ENCODE measurements around the gene CHST2. TPM values are rescaled to one million over a fixed set of nuclear protein-coding genes. Genes with fewer than 3 reads are reported as not detected.
A peak's percentile ranks its signal among the peaks of the same experiment; 100 is the strongest.

CHST2 gene
- total RNA-seq, 2 donors from 2014 or later, result 16.3 to 26.9 TPM

DNA sequence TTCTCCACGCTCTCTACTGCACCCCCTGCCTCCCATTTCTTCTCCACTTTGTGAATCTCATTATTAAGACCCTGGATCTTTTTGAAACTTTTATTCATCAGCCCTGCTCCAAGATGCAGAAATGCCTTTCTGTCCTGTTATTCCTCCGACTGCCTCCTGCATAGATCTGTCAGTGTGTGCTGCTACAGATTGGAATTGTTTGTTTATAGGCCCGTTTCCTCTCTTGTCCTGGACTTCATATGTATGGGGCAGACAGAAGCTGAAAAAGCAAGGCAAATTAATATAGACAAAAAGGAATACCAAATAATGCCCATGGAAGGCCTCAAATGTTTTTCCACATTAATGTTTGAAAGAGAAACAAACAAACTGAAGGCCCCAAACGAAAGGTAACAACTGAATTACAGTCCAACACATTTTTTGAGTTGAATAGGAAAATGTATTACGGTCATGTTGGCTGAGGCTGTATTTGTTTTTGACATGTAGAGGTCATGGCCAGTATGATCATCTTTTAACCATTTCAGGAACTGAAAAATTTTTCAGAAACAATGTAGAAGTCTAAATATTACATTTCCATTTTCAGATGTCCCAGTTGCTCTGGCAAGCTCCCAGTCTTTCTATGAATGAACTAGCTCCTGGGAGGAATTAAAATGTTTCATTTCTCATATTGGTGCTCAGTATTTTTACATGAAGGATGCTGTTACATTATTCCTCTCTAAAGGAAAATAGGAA is 8.8 kb downstream of the CHST2 start:
- peaks cover 52 to 56% of the 10 kb centered on the region in 2 donors for H3K4me1 Mint-ChIP-seq (ENCODE audit: low read depth in 2 of 2)

DNA sequence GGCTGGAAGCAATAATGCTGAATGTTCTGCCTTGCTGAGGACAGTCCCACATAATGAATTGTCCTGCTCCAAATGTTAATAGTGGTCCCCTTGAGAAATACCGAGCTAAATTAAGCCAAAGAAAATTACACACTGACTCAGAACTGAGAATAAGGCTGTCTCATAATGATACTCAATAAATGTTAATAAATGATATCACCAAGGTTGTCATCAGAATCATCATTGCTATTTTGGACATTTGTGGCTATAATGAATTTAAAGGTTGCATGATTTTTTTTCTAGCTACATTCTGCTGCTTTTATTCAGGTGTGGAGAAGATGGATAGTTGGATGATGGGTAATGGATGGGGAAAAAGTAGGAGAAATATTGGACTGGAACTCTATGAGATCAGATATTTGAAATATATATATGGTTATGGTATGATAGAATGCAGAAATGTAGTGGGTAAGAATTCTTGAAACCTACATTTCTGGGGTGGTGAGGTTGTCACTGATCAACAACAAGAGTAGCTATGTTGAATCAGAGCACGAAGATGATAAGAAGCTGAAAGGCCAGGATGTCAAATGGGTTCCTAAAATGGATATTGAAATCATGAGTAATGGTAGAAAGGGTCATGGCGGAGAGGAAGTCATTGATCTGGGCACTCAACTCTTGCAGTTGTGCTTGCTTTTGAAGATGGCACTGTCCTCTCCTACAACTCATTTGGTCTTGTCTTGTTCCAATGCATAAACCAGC is 12.8 kb downstream of the CHST2 start:
- peaks cover 9% of the 10 kb centered on the region for H3K36me3 Mint-ChIP-seq

More for the DNA sequence above, 8.8 kb downstream of the CHST2 start:
- Mint-ChIP-seq H3K9me3 (peaks cover under 1% of the 10 kb centered on the region), H3K36me3 (peaks cover 17% of the 10 kb centered on the region), H3K27me3 (no peaks in the 10 kb centered on the region), H3K27ac (peak overlapping the region in 1 of 2 donors; percentile 86), H3K4me3 (no peak overlapping the region)
- no peak for DNase-seq (ENCODE audit: low spot score)
- no peak for ATAC-seq

GRCh38 chr3:143134471-143134870 is 14.9 kb downstream of the CHST2 start:
- peaks cover 16 to 23% of the 10 kb centered on the region in 2 donors for H3K4me1 Mint-ChIP-seq (ENCODE audit: low read depth in 2 of 2)
- H3K4me3 Mint-ChIP-seq, result no peak overlapping the region
- ATAC-seq (no peak), DNase-seq (ENCODE audit: low spot score) (no peak)
- H3K27ac Mint-ChIP-seq, result no peak overlapping the region
- H3K27me3 Mint-ChIP-seq, result no peaks in the 10 kb centered on the region
- peaks cover 4% of the 10 kb centered on the region for H3K36me3 Mint-ChIP-seq
- H3K9me3 Mint-ChIP-seq, result peaks cover 3% of the 10 kb centered on the region

More for the DNA sequence above, 12.8 kb downstream of the CHST2 start:
- no peak overlapping the region for H3K4me3 Mint-ChIP-seq
- peaks cover 3% of the 10 kb centered on the region for H3K9me3 Mint-ChIP-seq
- no peak for DNase-seq (ENCODE audit: low spot score)
- no peak for ATAC-seq
- H3K27me3 Mint-ChIP-seq, result no peaks in the 10 kb centered on the region
- H3K27ac Mint-ChIP-seq, result no peak overlapping the region
- peaks cover 29 to 34% of the 10 kb centered on the region in 2 donors for H3K4me1 Mint-ChIP-seq (ENCODE audit: low read depth in 2 of 2)

GRCh38 chr3:143135150-143135549 is 15.6 kb downstream of the CHST2 start:
- Mint-ChIP-seq H3K4me1 (ENCODE audit: low read depth in 2 of 2) (peaks cover 18 to 23% of the 10 kb centered on the region in 2 donors), H3K4me3 (no peak overlapping the region), H3K27ac (no peak overlapping the region), H3K27me3 (no peaks in the 10 kb centered on the region), H3K9me3 (peaks cover 3% of the 10 kb centered on the region), H3K36me3 (peaks cover 4% of the 10 kb centered on the region)
- DNase-seq (ENCODE audit: low spot score), result no peak
- no peak for ATAC-seq

GRCh38 chr3:143137435-143138036 is 18.0 kb downstream of the CHST2 start:
- peaks cover 3% of the 10 kb centered on the region for H3K9me3 Mint-ChIP-seq
- H3K4me1 Mint-ChIP-seq (ENCODE audit: low read depth in 2 of 2), result peaks cover 15 to 16% of the 10 kb centered on the region in 2 donors
- ATAC-seq (peak; percentile 49 to 61), DNase-seq (ENCODE audit: low spot score) (no peak)
- no peaks in the 10 kb centered on the region for H3K27me3 Mint-ChIP-seq
- H3K36me3 Mint-ChIP-seq, result no peaks in the 10 kb centered on the region
- no peak overlapping the region for H3K4me3 Mint-ChIP-seq
- H3K27ac Mint-ChIP-seq, result no peak overlapping the region

DNA sequence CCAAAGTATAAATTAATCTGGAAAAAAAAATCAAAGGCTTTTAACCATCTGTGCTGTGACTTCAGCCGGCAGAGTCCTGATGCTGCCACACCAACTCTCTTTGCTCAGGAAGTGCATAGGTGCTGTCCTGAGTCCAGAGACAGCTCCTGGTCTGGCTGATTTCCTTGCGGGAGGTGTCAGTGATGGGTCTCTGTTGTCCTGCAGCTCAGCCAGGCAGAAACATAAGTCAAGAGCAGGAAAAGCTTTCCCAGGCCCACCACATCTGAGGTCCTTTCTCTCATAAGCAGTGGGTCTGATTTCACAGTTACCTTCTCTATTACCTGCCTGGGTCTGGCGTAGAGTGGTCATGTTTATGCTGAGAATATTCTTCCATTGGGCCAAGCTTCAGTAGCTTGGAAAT is 19.4 kb downstream of the CHST2 start:
- no peaks in the 10 kb centered on the region for H3K36me3 Mint-ChIP-seq
- peaks cover 7 to 10% of the 10 kb centered on the region in 2 donors for H3K4me1 Mint-ChIP-seq (ENCODE audit: low read depth in 2 of 2)
- DNase-seq (ENCODE audit: low spot score), result no peak
- H3K27me3 Mint-ChIP-seq, result no peaks in the 10 kb centered on the region
- no peak for ATAC-seq
- H3K27ac Mint-ChIP-seq, result peak overlapping the region in 1 of 2 donors; percentile 3
- no peak overlapping the region for H3K4me3 Mint-ChIP-seq
- no peaks in the 10 kb centered on the region for H3K9me3 Mint-ChIP-seq

DNA sequence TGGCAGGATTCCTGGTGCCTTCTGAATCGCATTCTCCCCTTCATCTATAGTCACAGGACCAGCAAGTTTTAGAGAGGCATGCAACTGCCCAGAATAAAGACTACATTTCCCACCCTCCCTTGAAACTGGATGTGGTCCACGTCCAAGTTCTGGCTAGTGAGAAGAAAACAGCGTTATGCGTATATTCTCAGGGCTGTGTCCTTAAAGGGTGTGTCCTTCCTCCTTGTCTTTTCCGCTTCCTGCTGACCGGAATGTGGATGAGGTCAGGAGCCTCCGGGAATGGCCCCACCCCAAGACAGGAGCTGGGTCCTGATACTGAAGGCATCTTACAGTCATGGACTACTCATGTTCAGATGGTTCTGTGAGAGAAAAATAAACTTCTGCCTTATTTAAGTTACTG is 20.2 kb downstream of the CHST2 start:
- H3K27ac Mint-ChIP-seq, result peak overlapping the region in 1 of 2 donors; percentile 3

DNA sequence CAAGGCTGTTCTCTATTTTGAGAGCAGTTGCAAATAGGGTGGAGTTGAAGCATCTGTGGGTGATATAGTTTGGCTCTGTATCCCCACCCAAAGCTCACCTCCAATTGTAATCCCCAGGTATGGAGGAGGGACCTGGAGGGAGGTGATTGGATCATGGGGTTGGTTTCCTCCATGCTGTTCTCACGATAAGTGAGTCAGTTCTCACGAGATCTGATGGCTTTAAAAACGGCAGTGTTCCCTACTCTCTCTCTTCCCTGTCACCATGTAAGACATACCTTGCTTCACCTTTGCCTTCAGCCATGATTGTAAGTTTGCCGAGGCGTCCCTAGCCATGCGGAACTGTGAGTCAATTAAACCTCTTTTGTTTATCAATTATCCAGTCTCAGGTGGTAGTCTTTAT is 21.0 kb downstream of the CHST2 start:
- Mint-ChIP-seq H3K27ac (no peak overlapping the region), H3K36me3 (no peaks in the 10 kb centered on the region), H3K27me3 (no peaks in the 10 kb centered on the region), H3K9me3 (no peaks in the 10 kb centered on the region), H3K4me1 (ENCODE audit: low read depth in 2 of 2) (peaks cover 2 to 4% of the 10 kb centered on the region in 2 donors), H3K4me3 (no peak overlapping the region)
- no peak for ATAC-seq
- DNase-seq (ENCODE audit: low spot score), result no peak

More for the DNA sequence above, 20.2 kb downstream of the CHST2 start:
- Mint-ChIP-seq H3K9me3 (no peaks in the 10 kb centered on the region), H3K27me3 (no peaks in the 10 kb centered on the region), H3K4me1 (ENCODE audit: low read depth in 2 of 2) (peaks cover 7 to 10% of the 10 kb centered on the region in 2 donors), H3K4me3 (no peak overlapping the region), H3K36me3 (no peaks in the 10 kb centered on the region)
- DNase-seq (ENCODE audit: low spot score), result no peak
- no peak for ATAC-seq

- Mint-ChIP-seq H3K36me3 (no peaks in the 10 kb centered on the region), H3K27ac (no peak overlapping the region), H3K27me3 (no peaks in the 10 kb centered on the region), H3K4me1 (ENCODE audit: low read depth in 2 of 2) (peaks cover 0 to 2% of the 10 kb centered on the region in 2 donors), H3K4me3 (no peak overlapping the region), H3K9me3 (no peaks in the 10 kb centered on the region)
- no peak for ATAC-seq
- DNase-seq (ENCODE audit: low spot score), result no peak
These were observed 22.8 kb downstream of the CHST2 start for GRCh38 chr3:143142354-143142753.

- H3K27ac Mint-ChIP-seq, result no peak overlapping the region
- no peaks in the 10 kb centered on the region for H3K9me3 Mint-ChIP-seq
- H3K4me3 Mint-ChIP-seq, result no peak overlapping the region
- ATAC-seq (no peak), DNase-seq (ENCODE audit: low spot score) (no peak)
- no peaks in the 10 kb centered on the region for H3K36me3 Mint-ChIP-seq
- H3K4me1 Mint-ChIP-seq (ENCODE audit: low read depth in 2 of 2), result peaks cover 5 to 7% of the 10 kb centered on the region in 2 donors
- H3K27me3 Mint-ChIP-seq, result no peaks in the 10 kb centered on the region
These were observed 26.3 kb downstream of the CHST2 start for GRCh38 chr3:143145906-143146305.

DNA sequence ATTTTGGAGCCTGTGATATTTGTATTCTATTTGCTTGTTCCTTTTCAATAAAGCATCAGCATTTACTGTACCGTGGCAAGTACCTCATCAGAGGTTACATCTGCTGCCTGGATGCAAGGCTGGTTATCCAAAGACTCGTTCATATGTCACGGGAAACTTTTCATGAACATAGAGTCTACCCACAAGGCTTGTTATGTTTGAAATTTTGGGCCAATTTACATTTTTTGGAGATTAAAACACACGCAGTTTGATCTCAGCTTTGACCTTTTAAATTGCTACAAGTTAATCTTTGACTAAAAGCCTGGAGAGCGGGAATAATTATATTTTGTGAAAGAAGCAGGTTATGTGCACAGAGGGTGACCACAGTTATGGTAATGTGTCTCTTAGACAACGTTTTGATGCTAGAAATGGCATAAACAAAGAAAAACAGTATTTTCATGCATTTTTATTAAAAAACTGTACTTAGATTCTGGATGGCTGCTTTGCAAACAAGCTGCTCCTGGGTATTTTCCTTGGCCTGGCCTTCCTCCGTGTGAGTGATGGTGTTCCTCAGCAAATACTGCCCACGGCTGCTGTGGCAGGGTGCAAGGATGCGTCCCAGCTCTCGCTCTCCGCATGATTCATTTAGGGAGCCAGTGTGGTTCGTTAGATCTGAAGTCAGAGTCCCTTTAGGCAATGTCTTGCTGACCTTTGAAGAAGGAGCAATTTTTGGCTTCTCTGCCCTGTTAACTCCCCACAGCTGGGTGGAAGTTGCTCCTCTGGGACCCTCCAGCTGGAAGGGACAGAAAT is 27.1 kb downstream of the CHST2 start:
- peak overlapping the region in 1 of 2 donors; percentile 69 for H3K27ac Mint-ChIP-seq
- H3K4me1 Mint-ChIP-seq (ENCODE audit: low read depth in 2 of 2), result peaks cover 7 to 12% of the 10 kb centered on the region in 2 donors
- H3K9me3 Mint-ChIP-seq, result no peaks in the 10 kb centered on the region
- no peaks in the 10 kb centered on the region for H3K36me3 Mint-ChIP-seq
- no peaks in the 10 kb centered on the region for H3K27me3 Mint-ChIP-seq
- ATAC-seq (no peak), DNase-seq (ENCODE audit: low spot score) (no peak)
- no peak overlapping the region for H3K4me3 Mint-ChIP-seq

GRCh38 chr3:143147707-143148106 is 28.1 kb downstream of the CHST2 start:
- H3K36me3 Mint-ChIP-seq, result no peaks in the 10 kb centered on the region
- peak; percentile 71 to 75 for ATAC-seq

GRCh38 chr3:143150071-143150470 is 30.5 kb downstream of the CHST2 start:
- ATAC-seq (no peak), DNase-seq (ENCODE audit: low spot score) (no peak)

More at GRCh38 chr3:143147707-143148106, 28.1 kb downstream of the CHST2 start:
- Mint-ChIP-seq H3K27me3 (no peaks in the 10 kb centered on the region), H3K4me3 (no peak overlapping the region), H3K27ac (peak overlapping the region; percentile 57 to 68), H3K4me1 (ENCODE audit: low read depth in 2 of 2) (peaks cover 9 to 12% of the 10 kb centered on the region in 2 donors), H3K9me3 (no peaks in the 10 kb centered on the region)
- no peak for DNase-seq (ENCODE audit: low spot score)

More at GRCh38 chr3:143150071-143150470, 30.5 kb downstream of the CHST2 start:
- H3K4me1 Mint-ChIP-seq (ENCODE audit: low read depth in 2 of 2), result peaks cover 9 to 12% of the 10 kb centered on the region in 2 donors
- H3K4me3 Mint-ChIP-seq, result no peak overlapping the region
- no peaks in the 10 kb centered on the region for H3K9me3 Mint-ChIP-seq
- H3K27ac Mint-ChIP-seq, result no peak overlapping the region
- no peaks in the 10 kb centered on the region for H3K36me3 Mint-ChIP-seq
- no peaks in the 10 kb centered on the region for H3K27me3 Mint-ChIP-seq

All from natural killer cell treated with Interleukin-12 subunit alpha and Interleukin-12 subunit beta and Interleukin-15 and Interleukin-18, amount 100 ng/mL, for 72 hours (primary cell).